Lung microvascular endothelial cell (primary cell): ENCODE data around the gene TMPRSS7. TPM values are rescaled to one million over a fixed set of nuclear protein-coding genes. Genes with fewer than 3 reads are reported as not detected.

Source experiments
- DNase-seq, 2 donors: peaks; one replicate each; pipeline versions ENCODE4 v3.0.0 to v3.0.0-alpha.2; 2010; ENCODE audit warnings: low read depth in 2 of 2
- total RNA-seq: library from RNA; depleted of rRNA; stranded (reverse); fragments of >200 nt; gene quantifications from 2 replicates; pipeline ENCODE4 v1.2.1, GENCODE V29; 2014

Gene TMPRSS7
- total RNA-seq, 1 donor from 2014 or later = not detected

DNA sequence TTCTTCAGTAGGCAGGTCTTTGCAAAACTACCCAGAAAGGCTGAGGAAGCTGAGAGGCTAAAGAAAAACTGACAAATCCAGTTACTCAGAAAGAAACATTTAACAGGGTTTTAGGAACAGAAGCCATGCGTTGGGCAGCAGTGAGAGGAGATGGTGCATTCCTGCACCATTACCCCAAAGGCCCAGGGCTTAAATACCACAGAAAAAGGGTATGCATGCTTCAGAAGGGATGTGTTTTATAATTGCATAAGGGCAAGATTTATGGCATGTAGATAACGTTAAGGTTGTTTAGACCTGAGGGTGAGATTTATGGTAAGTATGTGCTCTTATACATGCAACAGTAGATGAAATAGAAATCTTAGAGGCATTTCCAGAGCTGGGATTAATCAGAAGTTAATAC lies 61.6 kb downstream of the TMPRSS7 start:
- DNase-seq = no peak

DNA sequence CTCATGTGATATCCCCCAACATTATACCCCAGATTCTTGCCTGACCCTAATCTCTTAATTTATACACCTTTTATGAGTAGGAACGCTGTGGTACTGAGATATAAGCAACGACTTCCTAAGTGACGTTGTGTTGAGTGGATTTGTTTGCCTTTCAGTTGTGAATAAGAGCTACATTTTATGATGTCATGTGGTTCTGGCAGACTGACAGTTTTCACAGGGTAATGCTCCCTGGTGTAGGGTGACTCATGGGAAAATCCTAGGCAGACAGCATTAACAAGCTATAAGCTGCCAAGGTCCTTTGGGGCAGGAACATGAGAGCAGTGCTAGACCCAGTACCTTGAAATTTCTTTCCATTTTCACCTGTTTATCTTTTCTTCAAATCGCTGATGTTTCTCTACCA lies 62.8 kb downstream of the TMPRSS7 start:
- DNase-seq = peak; percentile 99

DNA sequence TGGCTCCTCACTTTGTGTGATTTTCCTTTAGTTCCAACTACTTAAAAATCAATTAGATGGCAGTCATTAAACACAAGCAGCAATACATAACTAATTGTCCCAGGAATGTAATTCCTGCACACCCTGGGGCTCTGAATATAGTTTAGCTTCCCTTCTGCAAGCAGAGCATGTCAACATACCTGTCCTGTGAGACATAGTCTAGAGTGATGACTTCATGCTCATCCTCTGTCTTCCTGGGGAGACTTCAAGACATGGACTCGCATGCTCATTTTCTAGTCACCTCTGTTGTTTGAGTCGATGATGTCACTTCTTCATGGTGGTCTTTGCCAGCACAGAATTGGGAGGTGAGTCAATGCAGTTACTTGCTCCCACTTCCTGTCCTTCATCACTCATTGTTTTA lies 67.4 kb downstream of the TMPRSS7 start:
- DNase-seq = peak; percentile 20 to 84

DNA sequence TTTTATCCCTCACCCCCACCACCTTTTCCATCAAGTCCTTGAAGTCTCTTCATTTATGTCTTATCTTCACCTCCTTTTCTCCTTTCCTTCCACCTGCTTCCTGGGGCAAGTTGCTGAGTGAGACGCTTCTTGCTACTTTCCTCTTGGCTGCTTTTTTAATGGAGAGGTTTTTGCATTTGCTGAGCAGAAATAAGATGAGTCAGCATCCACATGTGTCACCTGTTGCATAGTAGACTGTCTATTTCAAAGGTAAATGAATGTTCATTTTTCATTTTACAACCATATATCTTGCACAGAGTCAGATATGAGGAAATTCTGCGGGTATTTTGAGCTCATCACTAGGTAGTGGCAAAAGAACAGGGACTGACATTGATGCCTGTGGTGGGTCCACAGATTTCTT lies 70.2 kb downstream of the TMPRSS7 start:
- DNase-seq = no peak

DNA sequence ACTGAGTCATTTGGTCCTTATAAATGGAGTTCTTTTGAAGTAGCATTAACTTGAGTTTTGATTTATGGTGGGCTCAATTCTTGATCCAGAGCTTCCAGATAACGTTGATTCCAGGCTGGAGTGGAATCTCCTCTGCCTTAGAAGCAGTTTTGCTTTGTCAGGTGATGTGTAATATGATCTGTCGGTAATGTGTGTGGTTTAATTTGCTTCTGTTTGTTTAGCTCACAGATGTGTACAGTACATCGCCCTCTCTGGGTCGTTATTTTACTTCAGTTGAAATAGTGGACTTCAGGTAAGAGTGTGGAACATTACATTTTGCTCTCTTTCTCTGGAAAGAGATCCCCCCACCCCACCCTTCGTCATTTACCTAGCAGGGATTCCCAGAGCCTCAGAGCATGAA lies 74.8 kb downstream of the TMPRSS7 start:
- no peak for DNase-seq

DNA sequence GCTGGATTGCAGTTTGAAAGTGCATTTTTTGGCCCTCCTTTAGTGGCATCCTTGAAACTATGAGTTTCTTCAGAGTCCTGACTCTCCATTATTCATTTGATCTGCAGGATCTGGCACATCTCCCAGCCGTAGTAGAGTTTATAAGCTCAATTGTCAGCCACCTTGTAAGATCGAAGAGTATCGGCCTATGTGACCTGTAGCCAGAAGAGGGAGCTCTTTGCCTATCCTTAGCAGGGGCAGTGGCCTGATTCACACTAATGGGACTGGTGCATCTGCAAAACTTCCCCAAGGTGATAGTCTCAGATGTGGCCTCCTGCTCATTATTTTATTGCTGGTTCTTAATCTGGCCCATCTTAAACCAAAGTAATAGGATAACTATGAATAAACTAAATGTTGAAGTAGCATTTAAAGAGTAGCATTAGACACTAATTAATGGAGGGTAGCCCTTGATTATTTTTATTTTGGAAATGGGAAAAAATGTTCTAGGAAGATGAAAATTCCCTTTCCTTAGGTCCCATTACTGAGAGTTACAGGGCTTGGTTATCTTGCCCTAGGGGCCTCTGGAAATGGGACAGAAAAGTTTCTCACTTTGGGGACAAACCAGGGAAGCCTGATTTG lies 77.4 kb downstream of the TMPRSS7 start:
- DNase-seq = peak; percentile 77 to 79

DNA sequence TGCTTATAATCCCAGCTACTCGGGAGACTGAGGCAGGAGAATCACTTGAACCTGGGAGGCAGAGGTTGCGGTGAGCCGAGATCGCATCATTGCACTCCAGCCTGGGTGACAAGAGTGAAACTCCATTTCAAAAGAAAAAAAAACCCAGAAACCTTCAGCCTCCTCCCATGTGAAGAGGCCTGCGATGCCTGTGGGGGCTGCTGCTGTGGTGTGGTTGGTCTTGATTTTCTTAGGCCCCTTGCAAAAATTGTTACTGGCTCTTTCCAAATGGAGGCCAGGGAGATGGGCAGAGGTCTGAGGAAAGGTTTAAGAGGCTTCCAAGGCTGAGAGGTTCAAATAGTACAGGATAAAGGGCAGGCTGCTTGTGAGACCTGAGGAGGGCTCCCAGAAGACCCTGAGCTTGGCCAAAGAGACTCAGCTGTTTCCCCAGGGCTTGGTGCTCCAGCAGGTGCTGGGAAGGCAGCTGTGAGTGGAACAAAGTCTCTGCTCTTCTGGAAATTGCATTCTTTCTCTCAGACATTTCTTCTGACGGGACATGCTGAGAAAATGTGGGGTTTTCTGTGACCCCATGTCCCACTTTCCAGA lies 80.1 kb downstream of the TMPRSS7 start:
- no peak for DNase-seq

DNA sequence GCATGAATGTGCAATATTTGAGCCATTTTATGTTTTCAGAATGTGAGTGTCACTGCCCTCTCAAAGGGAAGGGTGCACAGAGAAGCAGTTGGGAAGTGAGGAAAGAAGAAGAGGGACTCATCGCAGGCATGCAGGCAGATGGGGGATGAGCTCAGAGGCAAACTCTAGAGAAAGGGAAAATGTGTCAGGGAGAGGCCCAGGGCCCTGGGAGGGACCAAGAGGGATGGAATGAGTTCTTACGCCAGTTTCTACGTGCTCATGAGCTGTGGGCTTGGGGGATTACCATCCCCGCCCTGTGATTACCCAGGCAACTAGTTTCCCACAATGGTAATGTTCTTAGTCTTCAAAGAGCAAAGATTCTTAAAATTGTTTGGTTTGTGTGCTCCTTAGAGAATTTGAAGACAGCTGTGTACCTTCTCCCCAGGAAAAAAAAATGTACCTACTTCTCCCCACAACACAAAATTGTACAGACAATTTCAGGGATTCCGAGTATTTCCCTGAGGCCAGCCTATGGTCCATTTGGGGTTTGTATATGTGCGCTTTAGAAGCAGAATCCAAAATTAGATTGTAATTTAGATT lies 80.7 kb downstream of the TMPRSS7 start:
- DNase-seq = no peak

DNA sequence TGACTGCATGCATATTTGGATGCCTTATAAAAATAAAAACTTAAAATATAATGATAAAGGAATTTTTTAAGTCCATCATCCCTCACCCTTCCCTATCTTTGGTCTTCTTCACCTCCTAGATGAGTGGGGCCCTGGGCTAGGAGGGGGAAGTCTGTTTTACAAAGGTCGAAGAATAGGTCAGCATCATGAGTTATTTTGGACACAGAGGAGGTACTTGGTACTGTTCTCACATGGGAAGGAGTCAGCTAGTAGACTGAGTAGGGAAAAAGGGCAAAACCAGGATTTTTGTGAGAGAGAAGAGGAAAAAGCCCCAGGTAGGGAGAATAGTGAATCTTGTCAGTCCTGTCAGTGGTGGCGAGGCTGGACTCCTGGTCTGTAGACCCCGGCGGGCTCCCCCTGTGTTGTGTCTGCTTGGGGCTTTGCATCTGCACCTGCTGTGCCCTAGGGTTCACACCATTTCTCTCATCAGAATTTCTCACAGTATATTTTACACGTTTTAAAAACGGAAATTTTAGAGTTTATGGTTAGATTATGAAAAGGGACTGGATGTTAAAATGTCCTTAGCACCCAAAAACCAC lies 81.4 kb downstream of the TMPRSS7 start:
- DNase-seq = no peak

DNA sequence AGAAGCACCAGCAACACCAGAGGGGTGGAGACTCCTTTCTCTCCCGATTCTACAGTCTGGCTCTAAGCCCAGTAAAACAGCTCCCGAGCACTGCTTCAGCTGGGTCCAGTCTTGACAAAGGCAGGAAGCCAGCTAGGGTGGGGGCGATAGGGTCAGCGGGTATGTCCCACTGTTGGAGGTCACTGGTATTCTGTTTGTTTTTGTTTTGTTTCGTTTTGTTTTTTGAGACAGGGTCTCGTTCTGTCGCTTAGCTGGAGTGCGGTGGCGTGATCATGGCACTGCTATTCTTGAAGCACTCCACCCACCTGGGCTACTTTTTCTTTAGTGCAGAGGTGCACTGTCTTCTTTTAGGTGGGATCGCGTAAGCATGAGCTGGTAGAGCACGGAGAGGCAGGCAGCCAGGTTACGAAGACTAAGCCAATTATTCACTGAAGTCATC lies 82.2 kb downstream of the TMPRSS7 start:
- DNase-seq = peak; percentile 43 to 52

DNA sequence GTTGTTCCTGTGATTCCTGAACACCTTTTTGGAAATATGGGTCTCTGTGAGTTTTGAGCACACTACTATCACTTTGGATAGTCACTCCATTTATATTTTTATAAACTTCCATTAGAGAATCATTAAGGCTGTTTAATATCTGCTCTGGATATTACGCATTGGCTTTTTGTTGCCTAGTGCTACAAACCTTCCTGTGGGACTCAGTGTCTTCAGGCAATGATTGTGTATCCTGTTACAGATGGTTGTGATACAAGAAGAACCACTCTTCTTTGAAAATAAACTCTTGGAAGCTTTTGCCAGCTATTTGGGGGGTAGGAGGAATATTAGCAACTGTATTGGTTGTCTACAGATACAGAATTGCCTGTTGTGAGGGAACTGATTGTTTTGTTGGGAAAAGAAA lies 82.9 kb downstream of the TMPRSS7 start:
- no peak for DNase-seq

DNA sequence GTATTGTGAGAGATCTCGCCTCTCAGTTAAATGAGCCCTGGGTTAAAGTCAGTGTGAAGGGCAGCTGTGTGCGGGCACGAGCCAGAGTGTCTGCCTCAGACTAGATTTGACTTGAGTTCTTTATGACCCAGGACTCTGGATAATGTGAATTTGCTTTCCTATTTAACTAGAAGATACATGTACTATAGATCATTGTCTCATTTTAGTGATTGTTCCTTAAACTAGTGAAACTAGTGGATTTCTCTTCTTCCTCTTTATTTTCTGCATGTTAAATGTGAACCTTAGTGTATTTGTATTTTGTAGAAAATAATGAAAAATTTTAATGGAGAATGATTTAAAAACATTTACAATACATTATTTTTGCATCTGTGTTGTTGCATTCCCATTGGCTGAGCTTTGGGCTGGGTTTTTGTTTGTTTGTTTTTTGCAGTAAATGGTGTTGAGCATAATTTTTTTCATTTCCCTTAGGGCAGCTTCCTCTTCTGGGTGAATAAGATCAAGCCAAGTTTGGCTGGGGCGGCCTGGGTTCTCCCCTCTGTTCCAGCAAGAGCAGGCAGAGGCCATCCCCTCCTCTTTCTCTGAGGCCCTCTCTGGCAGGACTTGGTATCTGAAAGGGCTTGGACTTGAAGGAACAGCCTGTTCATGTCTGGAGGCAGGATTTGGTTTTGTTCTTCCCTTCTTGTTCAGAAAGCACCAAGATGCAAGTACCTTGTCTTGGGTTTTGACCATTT lies 83.5 kb downstream of the TMPRSS7 start:
- DNase-seq = no peak

DNA sequence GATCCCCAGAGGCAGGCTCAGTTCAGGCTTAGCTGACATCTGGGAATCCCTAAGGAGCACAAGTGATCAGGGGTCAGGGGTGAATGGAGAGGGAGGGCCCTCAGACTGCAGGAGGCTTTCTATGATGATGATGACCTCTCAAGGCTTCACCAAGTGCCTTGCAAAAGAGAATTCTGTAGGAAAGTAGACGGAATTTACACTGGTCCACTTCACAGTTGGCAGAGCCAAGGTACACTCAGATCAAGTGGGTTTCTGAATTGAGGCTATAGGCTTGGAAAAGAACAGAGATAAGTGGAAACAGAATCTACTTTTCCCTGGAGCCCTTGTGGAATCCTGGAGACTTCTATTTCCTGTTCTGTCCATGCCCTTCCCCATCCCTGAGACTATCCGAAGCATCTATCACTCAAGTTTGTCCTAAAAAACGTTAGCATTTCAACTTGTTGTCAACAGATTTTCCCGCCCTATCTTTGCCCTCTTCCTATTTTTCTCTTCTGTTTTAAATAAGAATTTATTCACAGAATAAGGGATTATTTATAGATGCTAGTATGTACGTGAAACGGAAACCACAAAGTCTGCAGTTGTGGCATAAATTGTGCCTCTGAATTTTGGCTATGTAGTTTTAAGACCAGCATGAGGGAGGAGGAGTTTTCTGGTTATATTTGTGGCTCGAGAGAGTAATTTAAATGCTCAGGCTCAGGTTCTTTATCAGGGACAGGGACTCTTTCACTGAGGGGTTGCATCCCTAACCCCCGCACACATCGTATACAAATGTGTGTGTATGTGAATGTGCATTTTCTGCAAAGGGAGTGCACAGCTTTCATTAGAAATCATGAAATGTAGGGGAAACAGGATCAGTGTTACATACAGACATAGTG lies 85.7 kb downstream of the TMPRSS7 start:
- no peak for DNase-seq

DNA sequence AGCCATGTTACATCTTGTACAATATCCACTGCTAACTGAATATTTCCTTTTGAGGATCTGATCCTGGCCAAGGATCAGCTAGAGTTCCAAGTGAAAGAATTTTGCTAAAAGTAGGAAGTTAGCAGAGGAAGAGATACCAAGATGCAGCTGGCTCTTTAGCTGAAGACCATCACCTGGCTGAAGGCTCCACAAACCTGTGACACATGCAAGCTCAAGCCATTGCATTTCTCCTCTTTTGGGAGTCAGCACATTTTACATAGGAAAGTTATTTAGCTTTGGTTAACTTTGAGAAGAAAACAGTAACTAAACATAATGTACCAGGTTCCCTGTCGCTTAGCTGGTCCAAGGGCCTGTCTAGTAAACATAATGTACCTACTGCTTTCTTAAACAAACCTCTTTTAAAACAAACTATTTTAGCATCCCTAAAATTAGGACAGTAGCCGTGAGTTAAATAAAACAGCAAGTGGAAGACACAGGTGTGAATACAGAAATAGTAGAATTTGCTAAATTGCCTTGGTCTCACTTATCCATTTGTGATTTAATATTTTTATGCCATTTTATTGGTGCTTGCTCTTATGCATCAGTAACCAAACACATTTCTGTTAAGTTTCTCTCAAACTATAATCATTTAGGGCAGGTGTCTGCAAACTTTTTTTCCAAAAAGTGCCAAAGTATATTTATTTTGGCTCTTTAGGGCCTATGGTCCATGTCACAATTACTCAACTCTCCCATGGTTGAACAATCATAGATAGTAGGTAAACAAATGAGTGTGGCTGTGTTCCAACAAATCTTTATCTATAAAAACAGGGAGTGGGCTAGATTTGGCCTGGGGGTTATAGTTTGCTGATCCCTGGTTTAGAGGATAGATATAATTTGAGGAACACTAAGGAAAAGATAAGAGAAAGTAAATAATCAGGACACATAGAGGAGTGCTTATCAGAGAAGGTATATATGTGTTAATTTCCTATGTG lies 87.3 kb downstream of the TMPRSS7 start:
- peak in 1 of 2 donors; percentile 69 for DNase-seq

DNA sequence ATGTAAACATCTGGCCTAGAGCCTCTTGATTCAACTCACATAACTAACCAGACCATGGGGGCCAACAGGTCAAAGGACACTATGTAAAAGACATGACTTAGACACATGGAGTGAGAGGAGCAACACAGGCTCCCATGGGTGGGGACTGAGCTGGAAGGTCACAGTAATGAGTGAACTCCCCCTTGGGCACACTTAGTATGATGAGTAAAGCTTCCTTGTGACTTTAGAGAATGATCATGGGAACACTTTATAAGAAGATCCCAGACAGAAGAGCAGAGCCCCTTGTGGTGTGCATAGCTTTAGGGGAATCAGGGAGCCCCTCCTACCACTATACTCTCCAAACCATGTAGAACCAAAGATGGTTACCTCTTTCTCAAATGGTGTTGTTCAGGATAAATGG lies 88.3 kb downstream of the TMPRSS7 start:
- DNase-seq = no peak

DNA sequence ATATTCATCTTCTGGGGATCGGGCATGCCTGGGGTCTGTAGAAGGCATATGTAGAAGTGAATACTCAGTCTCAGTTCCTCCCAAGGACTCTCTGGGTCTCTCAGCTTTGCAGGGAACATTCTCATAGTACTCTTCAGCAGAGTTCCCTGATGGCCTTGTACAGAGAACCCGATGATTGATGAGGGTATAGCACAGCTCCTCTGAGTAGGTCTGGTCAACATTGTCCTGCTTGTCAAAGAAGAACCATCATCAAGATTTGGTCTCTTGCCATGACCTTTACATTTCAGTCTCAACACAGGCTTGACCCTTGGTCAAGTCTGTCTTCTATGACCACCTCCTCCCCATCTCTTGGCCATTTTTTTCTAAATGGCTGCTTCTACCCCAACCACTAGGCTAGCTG lies 89.0 kb downstream of the TMPRSS7 start:
- DNase-seq = no peak

DNA sequence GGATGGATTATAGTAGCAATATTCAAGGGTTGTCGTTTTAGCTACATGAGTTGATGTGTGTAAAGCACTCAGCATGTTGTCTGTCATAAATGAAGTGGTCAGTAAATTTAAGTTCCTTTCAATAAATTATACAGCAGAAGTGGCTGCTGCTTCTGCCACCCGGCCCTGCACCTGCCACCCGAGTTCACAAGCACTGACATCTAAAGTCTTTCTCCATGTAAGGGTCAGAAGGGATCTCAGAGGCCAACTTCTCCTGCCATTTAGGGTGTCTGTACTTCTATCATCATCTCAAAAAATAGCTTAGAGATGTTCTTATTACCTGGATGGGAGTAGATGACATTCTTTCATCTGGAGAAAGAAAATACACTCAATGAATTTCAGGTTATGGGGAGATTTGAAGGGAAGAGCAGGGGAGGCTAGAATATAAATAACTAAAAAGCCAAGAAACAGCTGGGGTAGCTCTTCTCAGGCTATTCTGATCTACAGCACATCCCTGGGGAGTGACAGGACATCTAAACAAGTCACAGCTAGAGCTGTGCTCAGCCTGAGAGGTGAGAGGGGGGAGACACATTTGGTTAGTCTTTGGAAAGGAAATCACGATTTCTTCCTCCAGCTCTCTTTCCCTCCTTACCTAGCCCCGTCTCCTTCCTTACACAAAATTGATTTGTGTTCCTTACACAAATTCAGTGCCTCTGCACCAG lies 90.5 kb downstream of the TMPRSS7 start:
- DNase-seq = no peak

DNA sequence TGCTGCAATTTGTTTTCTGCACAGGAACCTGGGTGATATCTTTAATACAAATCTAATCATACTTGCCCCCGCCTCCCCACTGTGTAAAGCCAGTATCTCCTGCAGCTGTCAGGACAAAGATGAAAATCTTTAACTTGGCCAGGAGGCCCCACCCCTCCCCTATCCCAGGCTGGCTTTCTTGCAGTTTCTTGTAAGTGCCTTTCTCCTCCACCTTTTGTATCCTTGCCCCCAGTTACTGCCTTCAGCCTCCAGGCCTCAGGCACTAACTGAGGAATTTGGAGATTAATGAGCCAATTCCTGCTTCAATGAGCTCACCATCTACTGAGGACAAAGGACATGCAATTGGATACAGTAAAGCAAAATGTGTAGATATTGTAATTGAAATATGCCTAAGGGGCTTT lies 92.0 kb downstream of the TMPRSS7 start:
- peak in 1 of 2 donors; percentile 26 for DNase-seq
